Transverse colon (tissue), 3 donors: ENCODE data around the gene TMEM164.

Experiments used
- POLR2A ChIP-seq: fragments of 450-650 bp; IDR thresholded peaks from one replicate; pipeline ENCODE4 v1.6.1; 2016; ENCODE audit warnings: antibody characterized with exemption, mild to moderate bottlenecking, moderate library complexity
- TF ChIP-seq, protein P1 (sequence below), 5 experiments: fragments of 200-600 bp in 3 of 5; fragments of 450-650 bp in 2 of 5; sonication (generic) in 3 of 5; IDR thresholded peaks; 1 replicate in 2 of 5; 2 replicates in 3 of 5; pipeline ENCODE4 v1.5.1; 2016 to 2017; ENCODE audit warnings: antibody characterized with exemption in 5 of 5, inconsistent platforms in 3 of 5, mild to moderate bottlenecking in 2 of 5, moderate library complexity in 1 of 5

- TF ChIP-seq, protein P1, sequence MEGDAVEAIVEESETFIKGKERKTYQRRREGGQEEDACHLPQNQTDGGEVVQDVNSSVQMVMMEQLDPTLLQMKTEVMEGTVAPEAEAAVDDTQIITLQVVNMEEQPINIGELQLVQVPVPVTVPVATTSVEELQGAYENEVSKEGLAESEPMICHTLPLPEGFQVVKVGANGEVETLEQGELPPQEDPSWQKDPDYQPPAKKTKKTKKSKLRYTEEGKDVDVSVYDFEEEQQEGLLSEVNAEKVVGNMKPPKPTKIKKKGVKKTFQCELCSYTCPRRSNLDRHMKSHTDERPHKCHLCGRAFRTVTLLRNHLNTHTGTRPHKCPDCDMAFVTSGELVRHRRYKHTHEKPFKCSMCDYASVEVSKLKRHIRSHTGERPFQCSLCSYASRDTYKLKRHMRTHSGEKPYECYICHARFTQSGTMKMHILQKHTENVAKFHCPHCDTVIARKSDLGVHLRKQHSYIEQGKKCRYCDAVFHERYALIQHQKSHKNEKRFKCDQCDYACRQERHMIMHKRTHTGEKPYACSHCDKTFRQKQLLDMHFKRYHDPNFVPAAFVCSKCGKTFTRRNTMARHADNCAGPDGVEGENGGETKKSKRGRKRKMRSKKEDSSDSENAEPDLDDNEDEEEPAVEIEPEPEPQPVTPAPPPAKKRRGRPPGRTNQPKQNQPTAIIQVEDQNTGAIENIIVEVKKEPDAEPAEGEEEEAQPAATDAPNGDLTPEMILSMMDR (IDR thresholded peaks at IDR 0.05), result no peak
- TF ChIP-seq POLR2A, result no peak
Measured at GRCh38 chrX:110000847-110001713, 1.8 kb upstream of the TMEM164 start.
